Endothelial cell of umbilical vein (primary cell): ENCODE data around the gene BAG3. TPM values are rescaled to one million over a fixed set of nuclear protein-coding genes. Genes with fewer than 3 reads are reported as not detected.

Experiments used
- BruUV-seq: library from RNA; stranded (reverse); fragments of 400-500 nt; replicated peaks from 2 replicates; lab custom pipeline; 2021; lab: Mats Ljungman, UMichigan
- CTCF ChIA-PET: fragments of 300-600, 350-600 bp; sonication (Branson Sonifier 250); formaldehyde crosslinking; loops from one replicate; lab custom pipeline; 2021; ENCODE audit warnings: antibody characterized with exemption, inconsistent platforms; lab: Charles Lee
- POLR2A ChIA-PET: fragments of 300-600, 350-600 bp; sonication (Branson Sonifier 250); formaldehyde crosslinking; loops from one replicate; lab custom pipeline; 2021; ENCODE audit warnings: antibody characterized with exemption, inconsistent platforms; lab: Charles Lee
- DNase-seq: peaks from one replicate; pipeline ENCODE4 v3.0.0-alpha.2; 2011; ENCODE audit warnings: low read depth, low spot score
- FAIRE-seq: peaks from 2 replicates; lab custom pipeline; 2011; peaks lifted over from hg19 to GRCh38; lab: Jason Lieb, UNC
- H2AFZ ChIP-seq: 2 replicates; pipeline ENCODE4 v1.6.0; 2012; ENCODE audit warnings: low read depth, low read length, control low read depth, inconsistent platforms
- H3K27ac ChIP-seq: 2 replicates; pipeline ENCODE4 v1.5.1; 2011; ENCODE audit warnings: low read depth, mild to moderate bottlenecking, control low read depth, low read length, moderate library complexity; ENCODE audit not compliant: insufficient read depth
- H3K27me3 ChIP-seq, 2 experiments: 2 replicates each; pipeline versions ENCODE4 v1.6.0 to v1.6.1; 2011; ENCODE audit warnings: low read length in 2 of 2, mixed read lengths in 1 of 2; ENCODE audit not compliant: control insufficient read depth in 2 of 2, insufficient read depth in 2 of 2
- H3K36me3 ChIP-seq, 2 experiments: 2 replicates in 1 of 2; 3 replicates in 1 of 2; pipeline ENCODE4 v1.5.1; 2011; ENCODE audit warnings: low read length in 2 of 2, mild to moderate bottlenecking in 1 of 2, moderate library complexity in 1 of 2; ENCODE audit not compliant: control insufficient read depth in 2 of 2, insufficient read depth in 2 of 2; ENCODE audit errors: extremely low read depth in 1 of 2
- H3K4me1 ChIP-seq: 3 replicates; pipeline ENCODE4 v1.5.1; 2011; ENCODE audit warnings: mild to moderate bottlenecking, low read length; ENCODE audit not compliant: control insufficient read depth, insufficient read depth; ENCODE audit errors: extremely low read depth
- H3K4me2 ChIP-seq: 2 replicates; pipeline ENCODE4 v1.6.1; 2011; ENCODE audit warnings: low read length, control low read depth, mixed read lengths; ENCODE audit not compliant: insufficient read depth
- H3K4me3 ChIP-seq, 3 experiments: fragments of 200-600 bp in 1 of 3; sonication (generic), shearing (Covaris generic) in 1 of 3; replicated peaks in 1 of 3; 2 replicates each; pipeline ENCODE4 v1.5.1; 2011 to 2016; ENCODE audit warnings: control low read depth in 3 of 3, low read length in 3 of 3, mild to moderate bottlenecking in 2 of 3, inconsistent platforms in 1 of 3, low read depth in 1 of 3, moderate library complexity in 1 of 3; ENCODE audit not compliant: insufficient read depth in 1 of 3
- H3K79me2 ChIP-seq: 2 replicates; pipeline ENCODE4 v1.6.0; 2012; ENCODE audit warnings: low read length, inconsistent platforms; ENCODE audit not compliant: control insufficient read depth, insufficient read depth
- H3K9ac ChIP-seq: replicated peaks from 2 replicates; pipeline ENCODE3; 2011; ENCODE audit warnings: low read length, control low read depth; ENCODE audit not compliant: insufficient read depth; ENCODE audit errors: extremely low read depth
- H3K9me1 ChIP-seq: replicated peaks from 3 replicates; pipeline ENCODE4 v1.6.0; 2011; ENCODE audit warnings: mild to moderate bottlenecking, low read length; ENCODE audit not compliant: control insufficient read depth, insufficient read depth; ENCODE audit errors: extremely low read depth
- H3K9me3 ChIP-seq: replicated peaks from 2 replicates; pipeline ENCODE4 v1.5.1; 2012; ENCODE audit warnings: low read length, inconsistent platforms; ENCODE audit not compliant: control insufficient read depth, insufficient read depth
- H4K20me1 ChIP-seq: replicated peaks from 2 replicates; pipeline ENCODE3; 2011; ENCODE audit warnings: mild to moderate bottlenecking, low read length; ENCODE audit not compliant: control insufficient read depth, insufficient read depth; ENCODE audit errors: extremely low read depth
- CTCF ChIP-seq, 2 donors: IDR thresholded peaks; 1 replicate in 1 of 2; 2 replicates in 1 of 2; pipeline ENCODE4 v1.5.1; 2011; ENCODE audit warnings: low read length in 2 of 2, mild to moderate bottlenecking in 2 of 2, moderate library complexity in 2 of 2, control low read depth in 1 of 2, inconsistent platforms in 1 of 2, low read depth in 1 of 2; ENCODE audit not compliant: insufficient read depth in 1 of 2; ENCODE audit errors: extremely low read depth in 1 of 2
- EZH2 ChIP-seq: IDR thresholded peaks from 2 replicates; pipeline ENCODE4 v1.6.1; 2012; ENCODE audit warnings: borderline replicate concordance, low read depth, mild to moderate bottlenecking, moderate library complexity, low read length, inconsistent platforms; ENCODE audit not compliant: severe bottlenecking
- FOS ChIP-seq: IDR thresholded peaks from 2 replicates; pipeline ENCODE4 v1.6.1; 2011; ENCODE audit warnings: mild to moderate bottlenecking, low read length, moderate library complexity, borderline replicate concordance; ENCODE audit not compliant: insufficient read depth
- GATA2 ChIP-seq: IDR thresholded peaks from 2 replicates; pipeline ENCODE4 v1.7.0; 2011; ENCODE audit warnings: low read depth, mild to moderate bottlenecking, moderate library complexity, mixed read lengths, low read length; ENCODE audit not compliant: insufficient read length, insufficient read depth
- JUN ChIP-seq: IDR thresholded peaks from 2 replicates; pipeline ENCODE4 v1.6.1; 2011; ENCODE audit warnings: borderline replicate concordance, low read depth; ENCODE audit not compliant: insufficient read length, insufficient read depth
- MAX ChIP-seq: IDR thresholded peaks from 2 replicates; pipeline ENCODE4 v1.6.1; 2011; ENCODE audit not compliant: insufficient read depth, insufficient read length
- MYC ChIP-seq: IDR thresholded peaks from one replicate; pipeline ENCODE4 v1.6.1; 2011; ENCODE audit warnings: mild to moderate bottlenecking, low read depth, low read length
- POLR2A ChIP-seq: IDR thresholded peaks from 2 replicates; pipeline ENCODE4 v1.6.1; 2012; ENCODE audit warnings: low read depth, mild to moderate bottlenecking, control low read depth, low read length
- POLR2AphosphoS5 ChIP-seq: IDR thresholded peaks from 2 replicates; pipeline ENCODE4 v1.6.1; 2012; ENCODE audit warnings: low read depth, mild to moderate bottlenecking, control low read depth, low read length, moderate library complexity; ENCODE audit not compliant: insufficient read depth
- dilution Hi-C: fragments of 300-500 bp; cut with MboI; formaldehyde crosslinking; loops from one replicate; pipeline ENCODE4 v1.15.0; 2019; ENCODE audit warnings: low sequenced_read_pairs; ENCODE audit not compliant: extremely low pct_ligation_motif_present
- intact Hi-C: fragments of 100-400 bp; cut with micrococcal nuclease; formaldehyde crosslinking; loops from one replicate; pipeline ENCODE4 v1.10.0; 2022
- polyA plus RNA-seq, 4 experiments: library from polyadenylated mRNA; depleted of rRNA in 3 of 4; stranded (reverse) in 3 of 4; unstranded in 1 of 4; fragments of >200 nt; gene quantifications; 2 replicates each; pipeline versions ENCODE4 v1.2.1 to v1.2.3, GENCODE V29; 2011 to 2012; ENCODE audit warnings: missing spikeins in 1 of 4
- total RNA-seq: library from RNA; stranded (reverse); gene quantifications from 2 replicates; pipeline ENCODE4 v1.2.3, GENCODE V29; 2021

BAG3 gene
- total and polyA plus RNA-seq, 2 donors (not counting 3 experiments of a cell fraction or from before 2014, with no cell fraction given), result 25.2 to 66.7 TPM

GRCh38 chr10:119656760-119657159 lies 5.6 kb downstream of the BAG3 start:
- Histone ChIP-seq H3K4me3 (no peak overlapping the region), H3K4me1 (peaks cover 52% of the 10 kb centered on the region), H3K27me3 (no peaks in the 10 kb centered on the region), H3K27ac (no peak overlapping the region), H3K36me3 (peaks cover 0 to 7% of the 10 kb centered on the region in 2 experiments), H3K9ac (no peak overlapping the region), H3K9me1 (no peaks in the 10 kb centered on the region), H3K9me3 (no peaks in the 10 kb centered on the region), H3K79me2 (peaks cover 98% of the 10 kb centered on the region), H4K20me1 (peaks cover 3% of the 10 kb centered on the region), H2AFZ (no peak overlapping the region), H3K4me2 (no peak overlapping the region)
- ChIA-PET CTCF (interaction anchor here (2.1 kb wide), 1 partner anchor 31 kb away, joined by 7 read pairs; no protein-coding TSS in a partner anchor), POLR2A (no interaction called here)
- no peak for DNase-seq
- BruUV-seq, result no TSS peak
- intact Hi-C loops (loop anchor here (10.0 kb wide), 2 partner anchors 452 to 552 kb away; partner anchors contain the start of genes DENND10 and GRK5), dilution Hi-C loops (no loop called here)
- no peak for FAIRE-seq
- TF ChIP-seq GATA2 (no peak), FOS (no peak), POLR2A (no peak), CTCF (IDR thresholded peaks at IDR 0.05; ENCODE audit: extremely low read depth in 1 of 2, insufficient read depth in 1 of 2, low read depth in 1 of 2, low read length in 2 of 2) (no peak), MAX (no peak), POLR2AphosphoS5 (no peak), EZH2 (no peak), MYC (no peak), JUN (no peak)
